HepG2 (cell line): Measurements from ENCODE around the gene APLF. TPM values are rescaled to one million over a fixed set of nuclear protein-coding genes. Genes with fewer than 3 reads are reported as not detected.

Experiments
- HMG20A ChIP-seq: IDR thresholded peaks from 2 replicates; pipeline ENCODE4 v1.6.1; 2016; ENCODE audit warnings: borderline replicate concordance
- MAZ ChIP-seq, 2 experiments: sonication (generic) in 1 of 2; formaldehyde crosslinking in 1 of 2; IDR thresholded peaks; 2 replicates each; pipeline versions ENCODE4 v1.5.0 to v1.6.1; 2012 to 2020; ENCODE audit warnings: low read depth in 2 of 2, mild to moderate bottlenecking in 2 of 2, borderline replicate concordance in 1 of 2, improper control_type of control experiment in 1 of 2, low read length in 1 of 2, missing genetic modification reagents in 1 of 2, moderate library complexity in 1 of 2
- NR1H2 ChIP-seq: sonication (generic); formaldehyde crosslinking; IDR thresholded peaks from 2 replicates; pipeline ENCODE4 v1.8.1; 2022; ENCODE audit warnings: low read depth, missing genetic modification reagents, borderline replicate concordance
- TFDP2 ChIP-seq: sonication (generic); formaldehyde crosslinking; IDR thresholded peaks from 2 replicates; pipeline ENCODE4 v1.4.0; 2020; ENCODE audit warnings: missing genetic modification reagents
- TIGD3 ChIP-seq: sonication (generic); formaldehyde crosslinking; IDR thresholded peaks from 2 replicates; pipeline ENCODE4 v1.5.1; 2020; ENCODE audit warnings: mild to moderate bottlenecking, missing genetic modification reagents, borderline replicate concordance
- TRIM24 ChIP-seq: sonication (generic); formaldehyde crosslinking; IDR thresholded peaks from 2 replicates; pipeline ENCODE4 v1.8.0; 2022; ENCODE audit warnings: mild to moderate bottlenecking, missing genetic modification reagents
- YEATS4 ChIP-seq: sonication (generic); formaldehyde crosslinking; IDR thresholded peaks from 2 replicates; pipeline ENCODE4 v1.4.0; 2020; ENCODE audit warnings: missing genetic modification reagents, borderline replicate concordance
- ZNF44 ChIP-seq: sonication (generic); formaldehyde crosslinking; IDR thresholded peaks from 2 replicates; pipeline ENCODE4 v1.5.1; 2020; ENCODE audit warnings: mild to moderate bottlenecking, missing genetic modification reagents
- ZNF644 ChIP-seq: IDR thresholded peaks from 2 replicates; pipeline ENCODE4 v1.6.1; 2016; ENCODE audit warnings: low read depth
- ZNF782 ChIP-seq: sonication (generic); formaldehyde crosslinking; IDR thresholded peaks from 2 replicates; pipeline ENCODE4 v1.4.0; 2020; ENCODE audit warnings: missing genetic modification reagents, mild to moderate bottlenecking, borderline replicate concordance
- polyA plus RNA-seq, 8 experiments: library from polyadenylated mRNA; depleted of rRNA in 3 of 8; stranded (reverse) in 7 of 8; unstranded in 1 of 8; fragments of >200 nt; fragmentation: Illumina TruSeq in 4 of 8; extraction: Trizol in 4 of 8; gene quantifications; 2 replicates each; pipeline versions ENCODE4 v1.2.1 to v1.2.3, GENCODE V29; 2011 to 2016; ENCODE audit warnings: low read depth in 4 of 8, missing spikeins in 1 of 8, mixed read lengths in 1 of 8; ENCODE audit not compliant: insufficient read depth in 1 of 8
- total RNA-seq, 5 experiments: library from RNA; depleted of rRNA; stranded (reverse); fragments of >200 nt; fragmentation: Illumina TruSeq; extraction: Trizol; gene quantifications; 2 replicates each; pipeline ENCODE4 v1.2.3, GENCODE V29; 2016; ENCODE audit warnings: low read depth in 1 of 5
- TF ChIP-seq, protein P1 (sequence below), 2 experiments: fragments of 450-650 bp in 1 of 2; sonication (generic) in 1 of 2; formaldehyde crosslinking in 1 of 2; IDR thresholded peaks; 2 replicates each; pipeline versions ENCODE4 v1.6.1 to v1.8.0; 2016 to 2022; ENCODE audit warnings: antibody characterized with exemption in 1 of 2, mild to moderate bottlenecking in 1 of 2, missing genetic modification reagents in 1 of 2
- TF ChIP-seq, protein P2 (sequence below): sonication (generic); formaldehyde crosslinking; IDR thresholded peaks from 2 replicates; pipeline ENCODE4 v1.4.0; 2020; ENCODE audit warnings: missing genetic modification reagents, borderline replicate concordance
- TF ChIP-seq, protein P3 (sequence below): sonication (generic); formaldehyde crosslinking; IDR thresholded peaks from 2 replicates; pipeline ENCODE4 v1.4.0; 2020; ENCODE audit warnings: low read depth, mild to moderate bottlenecking, missing genetic modification reagents

Gene APLF
- total and polyA plus RNA-seq, 2 of the 13 experiments (the other 11 are each of a cell fraction or from before 2014, with no cell fraction given): 0.45 to 2.2 TPM

GRCh38 chr2:68418855-68419254 lies 48.5 kb upstream of the APLF start (continued):
- TF ChIP-seq, protein P1, sequence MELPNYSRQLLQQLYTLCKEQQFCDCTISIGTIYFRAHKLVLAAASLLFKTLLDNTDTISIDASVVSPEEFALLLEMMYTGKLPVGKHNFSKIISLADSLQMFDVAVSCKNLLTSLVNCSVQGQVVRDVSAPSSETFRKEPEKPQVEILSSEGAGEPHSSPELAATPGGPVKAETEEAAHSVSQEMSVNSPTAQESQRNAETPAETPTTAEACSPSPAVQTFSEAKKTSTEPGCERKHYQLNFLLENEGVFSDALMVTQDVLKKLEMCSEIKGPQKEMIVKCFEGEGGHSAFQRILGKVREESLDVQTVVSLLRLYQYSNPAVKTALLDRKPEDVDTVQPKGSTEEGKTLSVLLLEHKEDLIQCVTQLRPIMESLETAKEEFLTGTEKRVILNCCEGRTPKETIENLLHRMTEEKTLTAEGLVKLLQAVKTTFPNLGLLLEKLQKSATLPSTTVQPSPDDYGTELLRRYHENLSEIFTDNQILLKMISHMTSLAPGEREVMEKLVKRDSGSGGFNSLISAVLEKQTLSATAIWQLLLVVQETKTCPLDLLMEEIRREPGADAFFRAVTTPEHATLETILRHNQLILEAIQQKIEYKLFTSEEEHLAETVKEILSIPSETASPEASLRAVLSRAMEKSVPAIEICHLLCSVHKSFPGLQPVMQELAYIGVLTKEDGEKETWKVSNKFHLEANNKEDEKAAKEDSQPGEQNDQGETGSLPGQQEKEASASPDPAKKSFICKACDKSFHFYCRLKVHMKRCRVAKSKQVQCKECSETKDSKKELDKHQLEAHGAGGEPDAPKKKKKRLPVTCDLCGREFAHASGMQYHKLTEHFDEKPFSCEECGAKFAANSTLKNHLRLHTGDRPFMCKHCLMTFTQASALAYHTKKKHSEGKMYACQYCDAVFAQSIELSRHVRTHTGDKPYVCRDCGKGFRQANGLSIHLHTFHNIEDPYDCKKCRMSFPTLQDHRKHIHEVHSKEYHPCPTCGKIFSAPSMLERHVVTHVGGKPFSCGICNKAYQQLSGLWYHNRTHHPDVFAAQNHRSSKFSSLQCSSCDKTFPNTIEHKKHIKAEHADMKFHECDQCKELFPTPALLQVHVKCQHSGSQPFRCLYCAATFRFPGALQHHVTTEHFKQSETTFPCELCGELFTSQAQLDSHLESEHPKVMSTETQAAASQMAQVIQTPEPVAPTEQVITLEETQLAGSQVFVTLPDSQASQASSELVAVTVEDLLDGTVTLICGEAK (IDR thresholded peaks at IDR 0.05): no peak
- TF ChIP-seq, protein P1 (CRISPR knock-in tag; IDR thresholded peaks at IDR 0.05): no peak
- TF ChIP-seq ZNF644: no peak
- no peak for TF ChIP-seq TRIM24
- no peak for TF ChIP-seq ZNF782 (CRISPR knock-in tag)
- no peak for TF ChIP-seq NR1H2 (CRISPR knock-in tag)
- TF ChIP-seq TFDP2 (CRISPR knock-in tag): no peak
- TF ChIP-seq, protein P2, sequence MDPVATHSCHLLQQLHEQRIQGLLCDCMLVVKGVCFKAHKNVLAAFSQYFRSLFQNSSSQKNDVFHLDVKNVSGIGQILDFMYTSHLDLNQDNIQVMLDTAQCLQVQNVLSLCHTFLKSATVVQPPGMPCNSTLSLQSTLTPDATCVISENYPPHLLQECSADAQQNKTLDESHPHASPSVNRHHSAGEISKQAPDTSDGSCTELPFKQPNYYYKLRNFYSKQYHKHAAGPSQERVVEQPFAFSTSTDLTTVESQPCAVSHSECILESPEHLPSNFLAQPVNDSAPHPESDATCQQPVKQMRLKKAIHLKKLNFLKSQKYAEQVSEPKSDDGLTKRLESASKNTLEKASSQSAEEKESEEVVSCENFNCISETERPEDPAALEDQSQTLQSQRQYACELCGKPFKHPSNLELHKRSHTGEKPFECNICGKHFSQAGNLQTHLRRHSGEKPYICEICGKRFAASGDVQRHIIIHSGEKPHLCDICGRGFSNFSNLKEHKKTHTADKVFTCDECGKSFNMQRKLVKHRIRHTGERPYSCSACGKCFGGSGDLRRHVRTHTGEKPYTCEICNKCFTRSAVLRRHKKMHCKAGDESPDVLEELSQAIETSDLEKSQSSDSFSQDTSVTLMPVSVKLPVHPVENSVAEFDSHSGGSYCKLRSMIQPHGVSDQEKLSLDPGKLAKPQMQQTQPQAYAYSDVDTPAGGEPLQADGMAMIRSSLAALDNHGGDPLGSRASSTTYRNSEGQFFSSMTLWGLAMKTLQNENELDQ: no peak
- TF ChIP-seq, protein P3, sequence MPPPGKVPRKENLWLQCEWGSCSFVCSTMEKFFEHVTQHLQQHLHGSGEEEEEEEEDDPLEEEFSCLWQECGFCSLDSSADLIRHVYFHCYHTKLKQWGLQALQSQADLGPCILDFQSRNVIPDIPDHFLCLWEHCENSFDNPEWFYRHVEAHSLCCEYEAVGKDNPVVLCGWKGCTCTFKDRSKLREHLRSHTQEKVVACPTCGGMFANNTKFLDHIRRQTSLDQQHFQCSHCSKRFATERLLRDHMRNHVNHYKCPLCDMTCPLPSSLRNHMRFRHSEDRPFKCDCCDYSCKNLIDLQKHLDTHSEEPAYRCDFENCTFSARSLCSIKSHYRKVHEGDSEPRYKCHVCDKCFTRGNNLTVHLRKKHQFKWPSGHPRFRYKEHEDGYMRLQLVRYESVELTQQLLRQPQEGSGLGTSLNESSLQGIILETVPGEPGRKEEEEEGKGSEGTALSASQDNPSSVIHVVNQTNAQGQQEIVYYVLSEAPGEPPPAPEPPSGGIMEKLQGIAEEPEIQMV (CRISPR knock-in tag): no peak
- no peak for TF ChIP-seq HMG20A (CRISPR knock-in tag)
- no peak for TF ChIP-seq ZNF44 (CRISPR knock-in tag)
- no peak for TF ChIP-seq YEATS4 (CRISPR knock-in tag)
- TF ChIP-seq MAZ (IDR thresholded peaks at IDR 0.05; ENCODE audit: borderline replicate concordance, low read depth, low read length): no peak
- TF ChIP-seq MAZ (CRISPR knock-in tag; IDR thresholded peaks at IDR 0.05; ENCODE audit: low read depth): no peak
- TF ChIP-seq TIGD3 (CRISPR knock-in tag): no peak
